OCI-LY7 (cell line): ENCODE measurements around the gene CABLES1.

Experiments used
- EZH2phosphoT487 ChIP-seq: fragments of 200-600 bp; sonication (generic); IDR thresholded peaks from 2 replicates; pipeline ENCODE4 v1.6.1; 2018; ENCODE audit warnings: low read depth, borderline replicate concordance, mild to moderate bottlenecking, mixed run types, antibody characterized with exemption, low read length, moderate library complexity, mixed read lengths
- TF ChIP-seq, protein P1 (sequence below): fragments of 200-600 bp; sonication (generic); conservative IDR thresholded peaks from 2 replicates; pipeline ENCODE4 v1.5.1; 2014; ENCODE audit warnings: mild to moderate bottlenecking, antibody characterized with exemption, low read length, moderate library complexity, mixed read lengths

DNA sequence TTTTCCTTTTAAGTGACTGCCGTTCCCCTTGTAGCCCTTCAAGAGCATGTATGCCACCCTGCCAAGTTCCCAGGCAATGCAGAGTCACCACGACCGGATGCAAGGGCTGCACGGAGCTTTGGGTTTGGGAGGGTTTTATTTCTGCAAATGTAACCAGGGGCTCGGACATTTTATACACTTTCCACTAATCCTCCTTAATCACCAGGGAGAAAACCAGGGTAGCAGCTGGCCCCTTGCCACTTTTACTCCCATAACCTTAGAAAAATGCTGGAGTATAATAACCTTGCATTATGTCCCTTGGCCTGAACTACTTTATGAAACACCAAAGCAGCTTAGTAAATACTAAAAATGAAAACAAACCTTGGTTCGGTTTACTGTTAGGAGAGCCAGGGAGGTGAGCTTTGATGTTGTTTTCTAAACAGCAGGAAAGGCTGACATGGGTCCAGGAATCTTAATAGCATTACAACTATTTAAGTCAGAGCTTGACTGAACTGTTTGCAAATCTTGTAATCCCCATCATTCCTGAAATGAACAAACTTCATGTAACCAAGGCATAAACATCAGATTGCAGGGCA lies 165.0 kb downstream of the CABLES1 start:
- TF ChIP-seq, protein P1, sequence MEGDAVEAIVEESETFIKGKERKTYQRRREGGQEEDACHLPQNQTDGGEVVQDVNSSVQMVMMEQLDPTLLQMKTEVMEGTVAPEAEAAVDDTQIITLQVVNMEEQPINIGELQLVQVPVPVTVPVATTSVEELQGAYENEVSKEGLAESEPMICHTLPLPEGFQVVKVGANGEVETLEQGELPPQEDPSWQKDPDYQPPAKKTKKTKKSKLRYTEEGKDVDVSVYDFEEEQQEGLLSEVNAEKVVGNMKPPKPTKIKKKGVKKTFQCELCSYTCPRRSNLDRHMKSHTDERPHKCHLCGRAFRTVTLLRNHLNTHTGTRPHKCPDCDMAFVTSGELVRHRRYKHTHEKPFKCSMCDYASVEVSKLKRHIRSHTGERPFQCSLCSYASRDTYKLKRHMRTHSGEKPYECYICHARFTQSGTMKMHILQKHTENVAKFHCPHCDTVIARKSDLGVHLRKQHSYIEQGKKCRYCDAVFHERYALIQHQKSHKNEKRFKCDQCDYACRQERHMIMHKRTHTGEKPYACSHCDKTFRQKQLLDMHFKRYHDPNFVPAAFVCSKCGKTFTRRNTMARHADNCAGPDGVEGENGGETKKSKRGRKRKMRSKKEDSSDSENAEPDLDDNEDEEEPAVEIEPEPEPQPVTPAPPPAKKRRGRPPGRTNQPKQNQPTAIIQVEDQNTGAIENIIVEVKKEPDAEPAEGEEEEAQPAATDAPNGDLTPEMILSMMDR: no peak
- no peak for TF ChIP-seq EZH2phosphoT487
